Fibroblast of mammary gland (primary cell): ENCODE results near the gene RPS5.

Experiments
- DNase-seq: peaks from one replicate; pipeline ENCODE4 v3.0.0-alpha.2; 2010; ENCODE audit warnings: low read depth
- H3K4me3 ChIP-seq: 2 replicates; pipeline ENCODE4 v1.5.1; 2011; ENCODE audit warnings: low read depth, mild to moderate bottlenecking, low read length, moderate library complexity; ENCODE audit not compliant: control insufficient read depth
- TF ChIP-seq, protein P1 (sequence below): conservative IDR thresholded peaks from 2 replicates; pipeline ENCODE4 v1.5.1; 2011; ENCODE audit warnings: low read depth, low read length, inconsistent platforms; ENCODE audit not compliant: control insufficient read depth, insufficient read depth

RPS5 gene

DNA sequence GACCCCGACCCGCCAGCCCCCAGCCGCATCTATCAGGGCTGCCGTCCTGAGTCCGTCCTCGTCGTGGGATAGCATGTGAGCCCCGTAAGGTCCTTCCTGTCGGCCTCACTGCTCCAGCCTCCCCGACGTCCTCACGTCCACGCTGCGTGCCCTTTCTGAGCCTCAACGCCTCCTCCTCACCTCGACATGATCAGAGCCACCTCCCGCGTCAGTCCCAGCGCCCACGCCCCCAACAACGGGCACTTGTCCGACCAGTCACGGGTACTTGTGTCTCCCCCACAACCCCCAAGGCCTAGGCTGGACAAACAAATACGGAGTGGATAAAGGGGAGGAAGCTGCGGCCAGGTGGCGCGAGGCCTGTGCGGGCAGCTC, 25.2 kb upstream of the RPS5 start:
- TF ChIP-seq, protein P1, sequence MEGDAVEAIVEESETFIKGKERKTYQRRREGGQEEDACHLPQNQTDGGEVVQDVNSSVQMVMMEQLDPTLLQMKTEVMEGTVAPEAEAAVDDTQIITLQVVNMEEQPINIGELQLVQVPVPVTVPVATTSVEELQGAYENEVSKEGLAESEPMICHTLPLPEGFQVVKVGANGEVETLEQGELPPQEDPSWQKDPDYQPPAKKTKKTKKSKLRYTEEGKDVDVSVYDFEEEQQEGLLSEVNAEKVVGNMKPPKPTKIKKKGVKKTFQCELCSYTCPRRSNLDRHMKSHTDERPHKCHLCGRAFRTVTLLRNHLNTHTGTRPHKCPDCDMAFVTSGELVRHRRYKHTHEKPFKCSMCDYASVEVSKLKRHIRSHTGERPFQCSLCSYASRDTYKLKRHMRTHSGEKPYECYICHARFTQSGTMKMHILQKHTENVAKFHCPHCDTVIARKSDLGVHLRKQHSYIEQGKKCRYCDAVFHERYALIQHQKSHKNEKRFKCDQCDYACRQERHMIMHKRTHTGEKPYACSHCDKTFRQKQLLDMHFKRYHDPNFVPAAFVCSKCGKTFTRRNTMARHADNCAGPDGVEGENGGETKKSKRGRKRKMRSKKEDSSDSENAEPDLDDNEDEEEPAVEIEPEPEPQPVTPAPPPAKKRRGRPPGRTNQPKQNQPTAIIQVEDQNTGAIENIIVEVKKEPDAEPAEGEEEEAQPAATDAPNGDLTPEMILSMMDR, result no peak
- H3K4me3 ChIP-seq, result peak overlapping the region; percentile 60
- DNase-seq, result peak; percentile 54

DNA sequence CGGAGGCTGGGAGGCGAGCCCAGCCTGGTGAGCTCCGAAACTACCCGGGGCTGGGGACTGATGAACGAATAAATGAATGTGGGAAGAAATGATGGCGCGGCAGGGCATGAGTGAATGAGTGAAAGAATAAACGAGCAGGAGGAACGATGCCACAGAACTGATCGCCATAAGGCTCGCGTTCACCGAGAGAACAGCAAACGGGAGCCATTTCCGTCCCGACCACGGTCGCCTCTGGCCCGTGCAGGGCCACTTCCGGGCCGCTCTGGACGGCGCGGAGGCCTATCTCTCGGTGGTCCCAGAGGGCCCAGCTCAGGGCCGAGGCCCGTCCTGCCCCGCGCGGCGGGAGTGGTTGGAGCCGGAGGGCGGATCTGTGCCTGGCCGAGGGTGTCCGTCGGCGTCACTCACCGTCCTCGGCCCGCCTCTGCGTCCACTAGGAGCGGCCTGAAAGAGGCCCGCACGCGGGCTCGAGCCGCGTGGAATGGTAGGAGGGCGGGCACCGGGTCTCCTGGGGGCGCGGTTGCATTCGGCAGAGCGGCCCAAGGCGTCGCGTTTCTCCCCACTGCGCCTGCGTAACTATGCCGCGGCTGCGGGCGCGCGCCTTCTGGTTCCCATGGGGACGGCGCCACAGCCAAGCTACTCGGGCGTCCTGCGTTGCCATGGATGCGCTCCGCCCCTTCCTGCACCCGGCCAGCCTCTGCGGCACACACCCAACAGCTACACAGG, 24.6 kb upstream of the RPS5 start, which contains the start of gene ZNF497:
Gene ZNF497, minus strand, starts transcription at position 480 of the 723 bp plus-strand sequence. CDS start 5,116 bp downstream, outside the sequence.
- peak within 1 kb of the TSS; percentile 60 for H3K4me3 ChIP-seq
- TF ChIP-seq, protein P1, result no peak
- peak; percentile 94 for DNase-seq

DNA sequence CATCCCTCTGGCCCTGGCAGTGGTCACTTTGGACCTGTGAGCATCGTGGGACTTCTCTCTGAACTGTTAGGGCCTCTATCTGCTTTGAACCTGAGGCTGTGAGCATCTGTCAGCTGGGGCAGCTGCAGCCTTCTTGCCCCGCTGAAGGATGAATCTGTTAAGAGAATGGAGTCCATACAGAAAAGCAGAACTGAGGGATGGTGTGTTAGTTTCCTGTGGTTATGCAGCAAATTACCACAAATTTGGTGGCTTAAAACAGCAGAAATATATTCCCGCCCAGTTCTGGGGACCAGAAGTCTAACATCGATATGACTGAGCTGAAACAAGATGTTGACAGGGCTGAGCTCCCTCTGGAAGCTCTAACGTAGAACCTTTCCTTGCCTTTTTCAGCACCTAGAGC, 22.9 kb upstream of the RPS5 start:
- no peak for DNase-seq
- no peak overlapping the region for H3K4me3 ChIP-seq
- TF ChIP-seq, protein P1, result no peak

DNA sequence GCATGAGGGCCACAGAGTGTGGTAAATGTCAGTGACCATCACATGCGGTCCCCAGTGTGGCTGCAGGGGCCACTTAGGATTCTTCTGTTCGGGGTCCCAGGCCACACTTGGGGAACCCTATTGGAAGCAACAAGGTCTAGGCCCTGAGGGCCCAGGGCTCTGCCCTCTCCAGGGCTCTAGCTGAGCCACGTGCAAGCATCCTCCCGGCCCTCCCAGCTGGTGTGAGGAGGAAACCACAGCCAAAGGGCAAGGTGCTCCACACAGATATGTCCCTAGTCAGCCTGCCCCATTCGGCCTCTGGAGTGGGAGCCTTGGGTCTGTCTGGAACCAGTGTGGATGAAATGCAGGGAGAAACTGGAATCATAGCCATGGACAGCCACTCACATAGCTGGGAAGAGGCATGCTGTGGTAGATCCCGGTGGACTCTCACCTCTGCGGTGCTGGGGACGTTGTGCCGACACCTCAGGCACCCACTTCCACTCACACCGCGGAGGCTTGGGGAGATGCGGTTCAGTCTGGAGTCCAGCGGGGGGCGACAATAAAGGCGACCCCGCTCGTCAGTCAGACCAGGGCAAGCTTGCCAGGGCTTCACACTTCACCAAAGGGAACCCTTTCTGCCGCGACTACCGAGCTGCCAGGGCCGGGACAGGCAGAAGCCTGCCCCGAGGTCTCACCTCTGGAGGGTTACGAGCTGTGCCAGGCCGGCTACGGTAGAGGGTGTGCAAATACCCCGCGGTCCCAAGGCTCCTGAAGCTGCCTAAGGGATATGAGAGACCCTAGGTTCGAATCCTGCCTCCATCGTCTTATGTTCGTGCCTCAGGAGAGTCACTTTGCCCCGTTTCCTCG, 20.3 kb upstream of the RPS5 start:
- no peak for DNase-seq
- no peak overlapping the region for H3K4me3 ChIP-seq
- TF ChIP-seq, protein P1, result no peak

DNA sequence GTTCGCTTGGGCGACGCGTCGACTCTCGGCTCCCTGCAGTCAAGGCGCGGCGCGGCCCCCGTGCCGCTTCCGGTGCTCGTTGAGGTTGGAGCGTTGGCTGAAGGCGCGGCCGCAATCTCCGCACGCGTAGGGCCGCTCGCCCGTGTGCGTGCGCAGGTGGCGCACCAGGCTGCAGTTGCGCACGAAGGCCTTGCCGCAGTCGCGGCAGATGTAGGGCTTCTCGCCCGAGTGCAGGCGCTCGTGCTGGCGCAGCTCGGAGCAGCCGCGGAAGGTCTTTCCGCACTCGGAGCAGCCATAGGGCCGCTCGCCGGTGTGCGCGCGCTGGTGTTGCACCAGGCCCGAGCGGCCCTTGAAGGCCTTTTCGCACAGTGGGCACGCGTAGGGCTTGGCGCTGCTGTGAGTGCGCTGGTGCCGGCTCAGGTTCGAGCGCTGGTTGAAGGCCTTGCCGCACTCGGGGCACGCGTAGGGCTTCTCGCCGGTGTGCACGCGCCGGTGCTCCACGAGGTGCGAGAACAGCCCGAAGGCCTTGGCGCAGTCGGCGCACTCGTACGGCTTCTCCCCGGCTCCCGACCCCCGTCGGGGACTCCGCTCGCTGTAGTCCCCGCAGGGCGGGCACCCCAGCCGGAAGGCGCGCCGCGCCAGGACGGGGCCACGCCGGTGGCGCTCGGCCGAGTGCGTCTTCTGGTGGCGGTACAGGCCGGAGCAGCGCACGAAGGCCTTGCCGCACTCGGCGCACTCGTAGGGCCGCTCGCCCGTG, 19.2 kb upstream of the RPS5 start:
- TF ChIP-seq, protein P1, result no peak
- no peak overlapping the region for H3K4me3 ChIP-seq
- DNase-seq, result no peak

DNA sequence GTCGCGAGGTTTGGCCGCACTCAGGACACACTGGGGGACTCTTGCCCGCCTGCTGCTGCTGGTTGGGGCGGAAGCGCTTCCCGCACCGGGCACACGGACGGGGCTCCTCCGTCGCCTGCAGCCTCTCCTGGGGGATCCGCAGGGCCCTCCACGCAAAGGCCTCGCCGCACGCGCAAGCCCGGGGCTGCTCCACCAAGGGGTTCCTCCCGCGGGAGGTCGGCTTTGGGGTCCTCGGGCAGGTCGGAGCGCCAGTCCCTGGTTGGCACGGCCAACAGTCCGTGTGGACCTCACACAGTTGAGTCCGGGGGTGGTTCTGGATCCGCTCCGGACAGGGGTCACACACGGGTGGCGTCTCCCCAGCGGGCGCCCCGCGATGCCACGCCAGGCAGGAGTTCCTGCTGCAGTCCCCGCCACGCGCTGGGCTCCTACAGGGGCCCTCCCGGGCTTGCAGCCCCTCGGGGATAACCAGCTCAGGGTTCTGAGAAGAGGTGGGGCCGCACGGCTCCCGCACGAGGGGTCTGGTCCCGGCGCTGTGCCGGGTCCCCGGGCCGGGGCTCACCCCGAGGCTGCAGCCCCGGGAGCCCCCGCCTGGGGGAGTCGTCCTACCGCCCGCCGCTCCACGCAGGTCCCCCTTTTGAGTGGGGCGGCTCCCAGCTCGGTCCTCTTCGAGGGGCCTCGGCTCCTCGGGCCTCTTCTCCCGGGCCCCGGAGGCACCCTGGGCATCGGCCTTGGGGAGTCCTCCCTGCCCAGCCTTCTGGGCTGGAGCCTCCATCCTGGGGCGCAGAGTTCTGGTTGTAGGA, 18.3 kb upstream of the RPS5 start:
- no peak overlapping the region for H3K4me3 ChIP-seq
- TF ChIP-seq, protein P1, result no peak
- DNase-seq, result no peak
